ENCODE measurements around the gene FLYWCH1.

Gene FLYWCH1

DNA sequence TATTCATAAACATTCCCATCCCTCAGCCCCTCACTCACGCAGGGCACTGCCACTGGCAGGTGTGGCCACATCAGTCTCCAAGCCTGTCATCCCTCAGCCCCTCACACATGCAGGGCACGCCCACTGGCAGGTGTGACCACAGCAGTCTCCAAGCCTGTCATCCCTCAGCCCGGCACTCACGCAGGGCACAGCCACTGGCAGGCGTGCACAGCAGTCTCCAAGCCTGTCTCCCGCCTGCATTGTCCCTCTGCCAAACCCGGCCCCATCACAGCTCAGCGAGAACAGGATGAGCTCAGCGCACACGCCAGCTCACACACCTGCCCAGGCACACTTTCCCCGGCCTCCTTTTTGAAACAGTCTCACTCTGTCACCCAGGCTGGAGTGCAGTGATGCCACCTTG lies 40.9 kb downstream of the FLYWCH1 start:
- no peak for DNase-seq (ENCODE audit: low spot score)

DNA sequence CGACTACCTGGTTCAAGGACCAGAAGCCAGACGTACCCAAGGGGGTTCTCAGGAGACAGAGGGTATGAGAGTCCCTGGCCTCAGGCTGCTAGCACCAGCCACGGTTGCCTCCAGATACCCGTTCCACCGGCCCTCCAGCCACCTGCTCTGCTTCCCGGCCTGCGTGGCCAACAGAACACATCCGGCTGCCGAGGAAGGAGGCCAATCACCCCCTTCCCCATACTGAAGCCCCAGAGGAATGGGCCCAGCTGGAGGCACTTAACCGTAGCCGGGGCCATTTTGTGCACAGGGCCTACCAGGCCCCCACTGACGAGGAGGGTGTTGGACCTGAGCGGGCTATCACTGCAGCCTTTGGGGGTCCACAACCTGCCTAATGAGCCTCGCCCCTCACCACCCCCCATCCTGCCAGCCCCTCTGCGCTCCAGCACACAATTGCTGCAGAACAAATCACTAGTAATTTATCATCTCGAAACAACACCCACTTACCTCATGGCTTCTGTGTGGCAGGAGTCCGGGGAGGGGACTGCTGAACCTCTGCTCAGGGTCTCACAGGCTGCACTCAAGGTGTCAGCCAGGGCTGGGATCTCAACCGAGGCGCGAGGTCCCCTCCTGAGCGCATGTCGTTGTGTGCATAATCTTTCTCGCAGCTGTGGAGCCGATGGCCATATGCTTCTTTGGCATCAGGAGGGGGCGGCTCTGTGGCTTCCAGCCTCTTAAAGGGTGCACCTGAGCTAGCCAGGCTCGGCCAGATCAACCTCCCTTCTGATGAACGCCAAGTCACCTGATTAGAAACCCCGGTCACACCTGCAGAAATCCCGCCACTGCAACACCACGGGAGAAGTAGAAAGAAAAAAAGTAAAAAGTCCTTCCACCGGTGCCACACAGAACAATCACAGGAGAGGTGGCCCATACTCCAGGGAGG lies 42.2 kb downstream of the FLYWCH1 start:
- no peak for DNase-seq (ENCODE audit: low spot score)

DNA sequence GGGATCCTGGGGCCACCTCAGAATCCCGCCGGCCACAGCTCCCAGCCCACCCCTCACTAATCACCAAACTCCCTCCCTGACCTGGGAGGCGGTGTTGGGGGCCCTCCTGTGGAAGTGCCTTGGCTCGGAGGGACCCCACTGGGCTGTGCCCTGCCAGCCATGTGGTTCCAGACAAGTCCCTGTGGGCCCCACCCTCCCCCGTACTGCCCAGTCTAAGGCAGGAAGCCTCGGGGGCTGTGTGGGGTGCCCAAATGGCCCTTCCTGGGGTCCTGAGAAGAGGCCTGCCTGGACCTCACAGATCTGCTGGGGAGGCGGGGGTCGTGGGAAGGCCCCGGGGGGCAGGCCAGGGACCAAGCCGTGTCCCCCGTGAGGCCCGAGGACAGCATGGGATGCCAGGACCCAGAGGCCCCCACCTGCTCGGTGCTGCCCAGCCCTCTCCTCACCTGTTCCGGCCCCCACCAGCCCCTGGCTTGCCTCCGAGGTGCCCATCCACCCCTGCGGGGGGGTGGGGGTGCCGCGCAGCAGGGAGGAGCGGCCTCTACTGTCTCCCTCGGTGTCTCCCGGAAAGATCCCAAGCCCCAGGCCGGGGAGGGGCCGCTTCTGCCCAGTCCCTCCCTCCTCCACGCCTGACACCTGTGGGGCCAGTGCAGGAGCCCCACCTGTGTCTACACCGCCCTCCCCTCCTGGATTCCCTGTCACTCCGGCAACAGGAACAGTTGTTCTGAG lies 43.1 kb downstream of the FLYWCH1 start:
- DNase-seq (ENCODE audit: low spot score) = no peak

DNA sequence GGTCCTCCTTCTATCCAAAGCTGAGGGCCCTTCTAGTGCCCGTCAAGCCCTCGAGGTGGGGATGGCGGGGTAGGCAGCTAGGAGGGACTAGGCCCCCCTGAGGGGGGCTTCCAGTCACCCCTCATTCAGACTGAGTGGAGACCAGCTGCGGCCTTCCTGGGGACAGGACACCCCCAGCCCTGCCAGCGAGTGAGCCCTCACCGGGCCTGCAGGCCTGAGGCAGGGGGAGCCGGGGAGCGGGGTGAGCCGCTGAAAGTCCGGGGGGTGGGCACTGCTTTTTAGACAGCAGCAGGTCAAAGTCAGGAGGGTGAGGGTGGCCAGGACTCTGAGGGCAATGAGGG lies 43.7 kb downstream of the FLYWCH1 start:
- DNase-seq (ENCODE audit: low spot score) = no peak

DNA sequence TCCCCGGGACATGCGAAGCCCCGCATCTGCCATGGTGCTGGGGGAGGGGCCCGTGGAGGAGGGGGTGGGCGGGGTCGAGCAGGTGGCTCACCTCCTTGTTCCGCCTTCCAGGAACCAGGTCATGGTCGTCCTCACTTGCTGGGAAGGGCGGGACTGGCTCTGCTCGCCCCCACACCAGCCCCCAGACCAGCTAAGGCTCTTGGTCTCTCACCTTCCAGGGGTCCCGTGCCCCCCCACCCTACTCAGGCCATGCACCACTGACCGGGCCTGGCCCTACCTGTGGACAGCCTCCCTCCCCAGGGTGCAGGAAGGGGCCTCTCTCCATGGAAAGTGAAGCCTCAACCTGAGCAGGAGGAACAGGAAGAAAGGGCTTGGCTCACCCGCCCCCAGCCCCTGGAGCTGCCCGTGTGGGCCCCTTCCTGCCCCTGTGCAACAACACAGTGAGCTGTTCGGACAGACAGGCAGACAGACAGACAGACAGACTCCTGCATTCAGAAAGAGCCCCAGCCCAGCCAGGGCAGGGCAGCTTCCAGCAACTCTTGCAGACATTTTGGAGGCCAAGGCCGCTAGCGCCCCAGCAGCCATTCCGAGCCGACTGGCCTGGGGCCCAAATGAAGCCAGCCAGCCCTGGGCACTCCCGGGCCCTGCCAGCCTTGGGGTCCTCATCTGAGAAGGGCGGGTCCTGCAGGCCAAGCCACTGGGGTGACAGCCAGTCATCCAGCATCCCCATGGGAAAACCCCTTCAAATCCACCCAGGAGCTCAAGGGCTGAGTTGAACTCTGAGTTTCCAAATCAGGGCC lies 44.2 kb downstream of the FLYWCH1 start:
- no peak for DNase-seq (ENCODE audit: low spot score)

DNA sequence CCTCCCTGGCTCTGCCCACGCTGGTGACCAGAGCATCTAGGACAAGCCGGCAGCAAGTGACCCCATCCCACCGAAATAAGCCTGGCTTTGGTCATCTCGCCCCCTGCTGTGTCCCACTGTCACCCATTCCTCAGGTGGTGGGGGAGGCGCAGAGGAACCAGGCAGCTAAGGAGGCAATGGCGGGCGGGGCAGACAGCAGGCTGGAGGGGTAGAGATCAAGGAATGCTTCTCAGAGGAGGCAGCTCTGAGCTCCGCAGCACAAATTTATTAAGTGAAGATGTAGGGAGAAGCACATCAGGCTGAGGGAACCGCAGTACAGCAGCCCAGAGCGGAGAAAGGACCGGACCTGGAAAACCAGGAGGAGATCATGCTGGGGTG lies 44.8 kb downstream of the FLYWCH1 start:
- DNase-seq (ENCODE audit: low spot score) = no peak

DNA sequence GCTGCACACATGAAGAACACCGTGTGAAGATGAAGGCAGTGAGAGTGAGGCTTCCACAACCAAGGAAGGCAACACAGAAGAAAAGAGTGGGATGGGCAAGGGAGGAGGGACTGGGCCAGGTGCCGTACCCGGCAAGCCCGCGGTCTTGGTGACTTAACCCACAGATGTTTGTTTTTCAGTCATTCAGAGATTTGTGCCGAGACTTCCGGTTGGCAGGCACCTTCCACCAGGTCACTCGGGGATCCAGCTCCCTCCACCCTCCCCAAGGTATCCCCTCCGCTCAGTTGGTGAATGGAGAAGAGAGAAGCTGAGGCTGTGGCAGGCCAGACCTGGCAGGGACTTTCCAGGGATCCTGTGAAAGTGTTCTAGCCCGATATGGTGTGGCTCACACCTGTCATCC lies 47.5 kb downstream of the FLYWCH1 start:
- DNase-seq (ENCODE audit: low spot score) = no peak

DNA sequence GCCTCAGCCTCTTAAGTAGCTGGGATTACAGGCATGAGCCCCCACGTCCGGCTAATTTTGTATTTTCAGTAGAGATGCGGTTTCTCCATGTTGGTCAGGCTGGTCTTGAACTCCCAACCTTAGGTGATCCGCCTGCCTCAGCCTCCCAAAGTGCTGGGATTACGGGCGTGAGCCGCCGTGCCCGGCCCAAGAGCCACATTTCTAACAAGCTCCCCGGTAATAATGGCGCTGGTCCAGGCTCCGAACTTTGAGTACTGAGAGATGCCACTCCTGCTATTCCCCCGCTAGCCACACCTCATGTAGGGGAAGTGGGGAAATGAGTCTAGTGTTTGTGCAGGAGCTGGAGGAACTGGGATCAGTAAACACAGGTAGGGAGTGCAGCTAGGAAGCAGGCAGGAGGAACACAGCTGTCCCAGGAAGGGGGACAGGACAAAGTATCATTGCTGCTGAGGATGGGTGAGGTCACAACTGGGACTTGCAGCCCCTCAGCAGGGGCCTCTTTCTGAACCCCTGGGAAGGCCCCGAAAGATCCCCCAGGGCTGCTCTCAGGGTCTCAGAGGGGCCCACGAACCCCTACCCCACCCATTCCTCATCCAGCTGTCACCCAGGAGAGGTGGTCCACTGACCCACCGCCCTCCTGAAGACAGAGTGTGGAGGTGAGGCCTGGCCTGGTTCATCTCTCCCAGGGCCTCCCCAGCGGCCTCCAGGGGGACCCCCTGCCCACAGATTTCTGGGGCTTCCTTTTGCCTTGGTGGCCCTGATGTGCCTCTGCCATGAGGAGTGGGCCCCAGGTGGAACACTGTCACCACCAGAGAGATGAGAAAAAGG lies 48.7 kb downstream of the FLYWCH1 start:
- no peak for DNase-seq (ENCODE audit: low spot score)

DNA sequence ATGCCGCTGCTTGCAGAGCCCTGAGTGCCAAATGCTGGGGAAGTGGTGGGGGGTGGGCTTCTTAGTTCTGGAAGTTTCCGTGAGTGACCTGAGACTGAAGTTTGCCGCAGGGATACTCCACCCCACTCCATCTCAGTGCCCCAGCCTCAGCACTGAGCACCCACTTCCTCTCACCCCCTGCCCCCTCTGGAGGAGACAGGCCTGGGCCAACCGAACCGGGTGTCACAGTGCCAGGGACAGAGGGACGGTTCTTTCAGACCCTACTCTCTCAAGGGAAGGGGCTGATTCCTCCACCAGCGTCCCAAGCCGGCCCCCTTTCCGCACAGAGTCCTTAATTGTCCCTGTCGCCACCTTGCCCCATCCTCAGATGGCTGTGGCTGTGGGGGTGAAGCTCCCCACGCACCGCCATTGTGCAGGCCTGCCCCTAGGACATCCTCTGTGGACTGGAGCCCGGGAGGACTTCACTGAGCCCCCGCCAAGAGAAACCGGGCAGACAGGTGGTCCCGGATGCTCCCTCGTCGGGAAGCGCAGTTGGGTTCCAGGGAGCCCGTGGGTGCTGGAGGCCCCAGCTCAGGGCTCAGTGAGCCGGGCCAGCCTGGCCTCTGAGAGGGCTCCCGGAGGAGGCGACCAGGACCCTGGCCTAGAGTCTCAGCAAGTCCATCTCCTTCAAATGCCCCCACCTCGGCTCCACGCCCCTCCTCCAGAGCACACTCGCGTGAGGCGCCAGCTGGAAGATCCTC lies 50.8 kb downstream of the FLYWCH1 start:
- DNase-seq (ENCODE audit: low spot score) = no peak

DNA sequence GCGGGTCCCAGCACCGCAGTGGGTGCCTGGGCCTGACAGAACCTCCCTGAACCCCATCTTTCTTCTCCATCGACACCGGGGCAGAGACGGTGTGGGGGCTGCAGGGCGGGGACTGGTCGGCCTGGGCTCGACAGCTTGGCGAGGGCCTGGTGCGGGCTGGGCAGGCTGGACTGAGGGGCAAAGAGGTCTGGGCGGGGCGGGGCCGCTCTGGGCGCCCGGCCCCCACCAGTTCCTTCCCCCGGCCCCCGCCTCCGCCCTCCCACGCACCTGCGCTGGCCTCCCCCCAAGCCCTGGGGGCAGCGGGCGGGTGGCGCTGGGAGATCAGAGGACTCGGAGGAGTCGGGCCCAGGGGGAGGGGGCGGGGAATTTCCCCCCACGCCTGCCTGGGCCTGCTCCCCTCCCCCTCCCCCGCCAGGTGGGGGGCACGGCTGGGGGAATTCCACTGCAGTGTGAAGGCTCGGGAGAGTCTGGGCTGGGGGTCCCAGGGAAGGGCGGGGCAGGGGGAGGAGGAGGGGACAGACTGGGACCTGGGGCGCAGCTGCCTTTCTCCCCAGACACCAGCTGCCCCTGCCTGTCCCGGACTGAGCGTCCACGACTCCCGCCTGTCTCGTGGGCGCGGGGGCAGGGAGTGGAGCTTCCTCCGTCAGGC lies 51.5 kb downstream of the FLYWCH1 start:
- no peak for DNase-seq (ENCODE audit: low spot score)

DNA sequence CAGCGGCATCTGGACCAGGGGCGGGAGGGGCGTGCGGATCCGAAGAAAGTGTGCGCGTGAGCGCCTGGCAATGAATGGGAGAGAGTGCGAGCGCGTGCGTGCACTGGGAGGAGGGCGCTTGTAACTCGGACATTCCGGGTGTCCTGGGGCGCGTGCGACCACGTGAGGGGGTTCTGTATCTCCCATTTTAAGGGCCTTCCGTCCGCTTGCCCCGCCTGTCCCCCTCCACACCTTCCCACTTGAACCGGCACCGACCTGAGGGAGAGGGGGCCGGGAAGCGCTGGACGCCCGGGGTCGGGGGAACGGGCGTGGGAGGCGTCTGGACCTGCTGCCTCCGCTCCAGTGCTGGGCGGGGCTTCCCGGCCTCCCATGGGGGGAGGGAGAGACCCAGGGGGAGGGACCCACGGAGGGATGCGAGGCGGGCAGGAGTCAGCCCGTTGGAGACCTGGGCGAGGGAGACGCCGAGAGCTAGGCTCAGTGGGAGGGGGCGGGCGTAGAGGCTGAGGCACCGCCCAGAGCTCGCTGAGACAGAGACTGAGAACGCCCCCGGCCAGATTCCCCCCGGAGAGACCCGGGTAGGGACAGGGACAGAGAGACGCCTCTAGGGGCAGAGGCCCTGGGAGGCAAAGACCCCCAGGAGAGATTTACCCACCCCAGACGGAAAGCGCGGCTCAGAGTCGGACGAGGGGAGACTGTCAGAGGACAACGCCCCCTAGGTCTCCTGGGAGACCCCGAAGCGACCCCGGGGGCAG lies 52.2 kb downstream of the FLYWCH1 start, which contains the start of gene KREMEN2:
Gene KREMEN2, plus strand, starts transcription at position 553 of the 752 bp plus-strand sequence. CDS start 246 bp downstream, outside the sequence.
- DNase-seq (ENCODE audit: low spot score) = no peak

DNA sequence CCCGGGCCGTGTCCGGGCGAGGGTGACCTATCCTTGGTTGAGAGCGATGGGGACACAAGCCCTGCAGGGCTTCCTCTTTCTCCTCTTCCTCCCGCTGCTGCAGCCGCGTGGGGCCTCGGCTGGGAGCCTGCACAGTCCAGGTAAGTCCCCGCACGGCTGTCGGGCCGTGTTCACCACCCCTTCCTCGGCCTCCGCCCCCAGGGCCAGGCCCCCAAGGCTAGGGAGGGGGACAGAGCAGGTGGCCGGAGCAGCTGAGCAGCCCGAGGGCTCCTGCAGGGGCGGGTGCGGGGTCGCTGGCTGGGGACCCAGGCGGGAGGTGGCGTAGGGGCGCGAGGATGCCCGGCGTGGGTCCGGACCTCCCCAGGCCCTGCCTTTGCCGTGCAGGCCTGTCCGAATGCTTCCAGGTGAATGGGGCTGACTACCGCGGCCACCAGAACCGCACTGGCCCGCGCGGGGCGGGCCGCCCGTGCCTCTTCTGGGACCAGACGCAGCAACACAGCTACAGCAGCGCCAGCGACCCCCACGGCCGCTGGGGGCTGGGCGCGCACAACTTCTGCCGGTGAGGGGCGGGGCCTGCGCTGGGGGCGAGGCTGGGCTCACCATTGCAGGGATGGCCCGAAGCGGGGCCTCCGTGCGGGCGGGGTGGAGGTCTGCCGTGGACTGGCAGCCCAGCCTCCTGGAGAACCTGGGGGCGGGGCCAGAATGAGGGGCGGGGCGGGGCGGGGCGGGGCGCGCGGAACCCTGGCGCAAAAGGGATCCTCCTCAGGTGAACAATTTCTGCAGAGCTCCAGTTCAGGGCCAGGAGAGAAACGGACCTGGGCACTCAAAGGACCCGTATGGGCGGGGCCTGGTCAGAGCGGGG lies 53.0 kb downstream of the FLYWCH1 start:
- DNase-seq (ENCODE audit: low spot score) = peak; percentile 89

DNA sequence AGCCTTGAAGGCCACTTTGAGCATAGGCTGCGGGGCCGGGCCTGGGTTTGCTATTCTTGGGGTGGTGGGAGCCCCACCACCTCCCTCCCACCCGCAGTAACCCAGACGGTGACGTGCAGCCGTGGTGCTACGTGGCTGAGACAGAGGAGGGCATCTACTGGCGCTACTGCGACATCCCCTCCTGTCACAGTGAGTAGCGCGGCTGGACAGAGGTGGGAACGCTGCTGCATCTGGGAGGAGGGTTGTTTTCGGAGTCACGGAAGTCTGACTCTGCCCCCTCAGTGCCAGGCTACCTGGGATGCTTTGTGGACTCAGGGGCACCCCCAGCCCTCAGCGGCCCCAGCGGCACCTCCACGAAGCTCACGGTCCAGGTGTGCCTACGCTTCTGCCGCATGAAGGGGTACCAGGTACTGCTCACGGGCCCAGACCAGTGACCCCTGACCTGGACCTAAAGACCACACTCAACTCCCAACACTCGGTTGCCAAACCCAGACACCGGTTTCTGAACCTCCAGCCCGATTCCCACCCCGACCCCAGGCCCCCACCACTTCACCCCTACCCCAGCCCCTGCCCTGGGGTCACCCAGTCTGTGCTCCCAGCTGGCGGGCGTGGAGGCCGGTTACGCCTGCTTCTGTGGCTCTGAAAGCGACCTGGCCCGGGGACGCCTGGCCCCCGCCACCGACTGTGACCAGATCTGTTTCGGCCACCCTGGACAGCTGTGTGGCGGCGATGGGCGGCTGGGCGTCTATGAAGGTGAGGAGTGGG lies 54.5 kb downstream of the FLYWCH1 start:
- DNase-seq (ENCODE audit: low spot score) = no peak

DNA sequence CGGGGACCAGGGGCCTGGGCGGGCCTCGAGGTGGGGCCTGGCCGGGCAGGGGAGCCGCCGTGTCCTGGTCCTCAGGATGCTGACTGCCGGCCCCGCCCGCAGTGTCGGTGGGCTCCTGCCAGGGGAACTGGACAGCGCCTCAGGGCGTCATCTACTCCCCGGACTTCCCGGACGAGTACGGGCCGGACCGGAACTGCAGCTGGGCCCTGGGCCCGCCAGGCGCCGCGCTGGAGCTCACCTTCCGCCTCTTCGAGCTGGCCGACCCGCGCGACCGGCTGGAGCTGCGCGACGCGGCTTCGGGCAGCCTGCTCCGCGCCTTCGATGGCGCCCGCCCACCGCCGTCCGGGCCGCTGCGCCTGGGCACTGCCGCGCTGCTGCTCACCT lies 55.1 kb downstream of the FLYWCH1 start:
- no peak for DNase-seq (ENCODE audit: low spot score)

DNA sequence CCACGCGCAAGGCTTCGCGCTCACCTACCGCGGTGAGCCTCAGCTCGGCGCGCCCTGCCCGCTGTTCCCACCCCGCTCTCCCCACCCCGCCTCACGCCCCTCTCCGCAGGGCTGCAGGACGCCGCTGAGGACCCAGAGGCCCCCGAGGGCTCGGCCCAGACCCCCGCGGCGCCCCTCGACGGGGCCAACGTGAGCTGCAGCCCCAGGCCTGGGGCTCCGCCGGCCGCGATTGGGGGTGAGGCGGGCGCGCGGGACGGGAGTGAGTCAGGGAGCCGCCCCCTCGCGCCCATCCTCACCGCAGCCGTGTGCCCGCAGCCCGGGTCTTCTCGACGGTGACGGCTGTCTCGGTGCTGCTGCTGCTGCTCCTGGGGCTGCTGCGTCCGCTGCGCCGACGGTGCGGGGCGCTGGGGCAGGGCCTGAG lies 55.5 kb downstream of the FLYWCH1 start:
- DNase-seq (ENCODE audit: low spot score) = no peak

DNA sequence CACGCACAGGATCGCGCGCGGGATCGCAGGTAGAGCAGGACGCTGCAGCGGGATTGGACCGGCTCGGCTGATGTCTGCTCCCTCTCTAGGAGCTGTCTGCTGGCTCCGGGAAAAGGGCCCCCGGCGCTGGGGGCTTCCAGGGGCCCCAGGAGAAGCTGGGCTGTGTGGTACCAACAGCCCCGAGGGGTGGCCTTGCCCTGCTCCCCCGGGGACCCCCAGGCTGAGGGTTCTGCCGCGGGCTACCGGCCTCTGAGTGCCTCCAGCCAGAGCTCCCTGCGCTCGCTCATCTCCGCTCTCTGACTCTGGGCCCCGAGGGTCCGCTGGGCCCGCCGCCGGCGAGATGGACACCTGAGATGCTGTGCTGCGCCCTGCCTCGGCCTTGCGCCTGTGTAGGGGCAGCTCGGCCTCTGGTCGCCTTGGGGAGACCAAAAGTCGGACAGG lies 56.0 kb downstream of the FLYWCH1 start:
- DNase-seq (ENCODE audit: low spot score) = no peak

DNA sequence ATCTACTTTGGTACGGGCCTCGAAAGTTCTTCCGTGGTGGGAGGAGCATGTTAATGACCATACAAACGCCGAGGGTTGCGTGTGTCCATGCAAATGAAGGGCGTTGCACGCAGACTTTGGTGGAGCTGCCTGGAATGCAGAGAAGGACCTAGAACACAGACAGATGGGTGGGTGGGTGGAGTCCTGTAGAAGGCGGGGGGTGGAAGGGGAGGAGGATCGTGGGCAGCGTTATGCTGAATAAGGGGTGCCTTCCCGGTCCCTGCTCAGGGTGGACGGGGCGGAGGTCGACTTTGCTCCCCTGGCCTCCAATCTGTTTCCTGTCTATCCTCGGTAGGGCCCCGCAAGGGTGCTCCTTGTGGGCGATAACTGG lies 56.6 kb downstream of the FLYWCH1 start:
- no peak for DNase-seq (ENCODE audit: low spot score)
